ENCODE results near the gene SPATA1. TPM values are rescaled to one million over a fixed set of nuclear protein-coding genes. Genes with fewer than 3 reads are reported as not detected.
"Not testable (repeated sequence)": the region's sequence is repeated elsewhere in the genome, so short reads cannot be mapped to it uniquely, and the experiment has no call there.

The SPATA1 gene
- polyA plus RNA-seq (2014; cell fraction: cytosol; rRNA removed), result not detected in 2 replicates
- polyA plus RNA-seq (2014; cell fraction: nucleus; rRNA removed), result 6.2 TPM in 1 of 2 replicates, not detected in the other

- DNase-seq (ENCODE audit: low spot score), result peak; percentile 93
These were observed at the start of gene SPATA1, which contains the start of gene GNG5 for GRCh38 chr1:84506002-84506728. TSS of gene SPATA1 (plus strand) at chr1:84506386. CDS start at chr1:84516360, 9,974 bp downstream. TSS of gene GNG5 (minus strand) at chr1:84506581. CDS start at chr1:84506091, 490 bp downstream.

DNA sequence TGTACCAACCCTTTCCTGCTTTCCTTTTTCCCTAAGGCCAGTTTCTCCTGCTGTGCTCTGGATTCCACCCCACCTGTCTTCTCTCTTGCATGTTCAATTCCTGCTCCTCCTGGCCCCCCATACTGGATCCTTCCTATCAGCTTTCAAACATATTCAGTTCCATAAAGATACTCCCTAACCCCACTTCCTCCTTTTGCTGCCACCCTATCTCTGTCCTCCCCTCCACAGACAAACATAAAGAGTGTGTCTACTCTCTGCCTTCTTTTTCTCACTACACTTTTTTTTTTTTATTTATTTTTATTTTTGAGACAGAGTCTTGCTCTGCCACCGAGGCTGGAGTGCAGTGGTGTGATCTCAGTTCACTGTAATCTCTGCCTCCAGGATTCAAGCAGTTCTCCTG lies 44.1 kb upstream of the SPATA1 start:
- DNase-seq (ENCODE audit: low spot score), result no peak

- DNase-seq (ENCODE audit: low spot score), result no peak
These were observed 38.9 kb upstream of the SPATA1 start for GRCh38 chr1:84467298-84467697.

- DNase-seq (ENCODE audit: low spot score), result no peak
These were observed 30.0 kb upstream of the SPATA1 start for GRCh38 chr1:84476225-84476624.

DNA sequence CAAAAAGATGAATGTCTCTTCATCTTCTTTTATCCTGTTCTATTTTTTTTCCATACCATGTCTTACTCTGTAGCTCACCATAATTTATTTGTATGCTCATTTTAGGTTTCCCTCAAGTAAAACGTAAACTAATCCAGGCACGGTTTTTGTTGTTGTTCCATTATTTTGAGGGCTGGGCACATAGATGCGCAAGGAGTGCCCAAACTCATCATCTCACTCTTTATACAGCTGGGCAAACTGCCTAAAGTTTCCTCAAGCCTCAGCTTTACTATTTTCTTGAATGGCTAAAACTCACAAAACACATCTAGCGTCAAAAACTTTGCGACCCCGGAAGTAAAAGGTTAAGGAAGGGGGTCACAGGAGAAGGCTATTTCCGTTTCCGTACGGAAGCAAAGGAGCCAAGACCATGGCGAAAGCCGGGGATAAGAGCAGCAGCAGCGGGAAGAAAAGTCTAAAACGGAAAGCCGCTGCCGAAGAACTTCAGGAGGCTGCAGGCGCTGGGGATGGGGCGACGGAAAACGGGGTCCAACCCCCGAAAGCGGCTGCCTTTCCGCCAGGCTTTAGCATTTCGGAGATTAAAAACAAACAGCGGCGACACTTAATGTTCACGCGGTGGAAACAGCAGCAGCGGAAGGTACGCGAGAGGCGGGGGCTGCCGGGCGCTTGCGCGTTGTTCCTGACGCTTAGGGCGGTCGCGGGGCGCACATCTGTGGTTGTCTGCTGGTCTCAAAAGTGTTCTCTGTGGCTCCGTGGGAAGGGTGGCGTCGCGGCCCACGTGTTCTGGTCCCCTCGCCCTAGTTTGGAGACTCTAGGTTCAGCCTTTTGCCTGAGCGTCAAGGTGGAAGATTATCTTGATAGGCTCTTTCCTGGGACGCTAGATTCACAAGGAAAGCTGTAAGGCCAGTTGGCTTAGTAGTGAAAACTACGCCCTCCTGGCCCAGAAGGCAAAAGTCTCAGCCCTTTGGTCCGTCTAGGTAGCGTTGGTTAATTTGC lies 27.0 kb upstream of the SPATA1 start, which contains the start of gene RPF1:
RPF1 (plus strand) TSS at position 391 of the 993 bp plus-strand sequence; CDS start at position 407, 16 bp downstream.
- peak; percentile 87 for DNase-seq (ENCODE audit: low spot score)

GRCh38 chr1:84479998-84480397 lies 26.2 kb upstream of the SPATA1 start:
- no peak for DNase-seq (ENCODE audit: low spot score)

- DNase-seq (ENCODE audit: low spot score), result no peak
These were observed 25.5 kb upstream of the SPATA1 start for GRCh38 chr1:84480650-84481049.

DNA sequence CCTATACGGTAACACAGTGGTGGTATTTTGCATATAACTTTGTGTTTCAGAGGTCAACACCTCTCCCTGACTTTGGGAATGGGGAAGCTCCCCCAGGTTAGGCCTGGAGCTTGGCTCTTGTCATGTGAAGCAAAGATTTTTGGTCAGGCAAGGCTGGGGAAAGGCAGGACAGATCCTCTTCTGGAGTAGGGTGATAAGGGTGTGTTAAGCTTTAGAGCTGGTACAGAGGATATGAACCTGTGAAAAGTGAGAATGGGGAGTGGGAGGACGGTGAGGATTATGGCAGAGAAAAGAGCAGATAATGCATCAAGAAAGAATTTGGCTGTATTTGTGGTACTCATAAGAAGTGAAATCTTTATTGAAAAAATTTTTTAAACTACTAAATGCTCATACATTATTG lies 24.9 kb upstream of the SPATA1 start:
- DNase-seq (ENCODE audit: low spot score), result no peak

DNA sequence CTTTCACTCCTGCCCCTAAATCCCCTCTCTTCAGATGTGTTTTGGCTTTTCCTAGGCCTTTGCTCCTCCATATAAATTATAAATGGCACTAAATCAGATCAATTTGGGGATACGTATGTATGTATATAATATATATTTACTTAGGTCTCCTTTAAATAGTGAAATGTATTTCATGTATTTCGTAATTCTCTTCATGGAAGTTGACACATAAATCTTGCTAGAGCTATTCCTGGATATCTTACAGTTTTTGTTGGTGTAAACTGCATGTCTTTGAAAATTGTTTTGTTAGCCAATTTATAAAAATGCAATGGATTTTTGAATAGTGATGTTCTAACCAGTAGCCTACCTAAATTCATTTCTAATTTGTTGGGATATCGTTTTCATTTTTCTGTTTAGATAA lies 18.1 kb upstream of the SPATA1 start:
- no peak for DNase-seq (ENCODE audit: low spot score)

GRCh38 chr1:84489766-84490165 lies 16.4 kb upstream of the SPATA1 start:
- no peak for DNase-seq (ENCODE audit: low spot score)

- DNase-seq (ENCODE audit: low spot score), result no peak
These were observed 13.5 kb upstream of the SPATA1 start for GRCh38 chr1:84492726-84493125.

DNA sequence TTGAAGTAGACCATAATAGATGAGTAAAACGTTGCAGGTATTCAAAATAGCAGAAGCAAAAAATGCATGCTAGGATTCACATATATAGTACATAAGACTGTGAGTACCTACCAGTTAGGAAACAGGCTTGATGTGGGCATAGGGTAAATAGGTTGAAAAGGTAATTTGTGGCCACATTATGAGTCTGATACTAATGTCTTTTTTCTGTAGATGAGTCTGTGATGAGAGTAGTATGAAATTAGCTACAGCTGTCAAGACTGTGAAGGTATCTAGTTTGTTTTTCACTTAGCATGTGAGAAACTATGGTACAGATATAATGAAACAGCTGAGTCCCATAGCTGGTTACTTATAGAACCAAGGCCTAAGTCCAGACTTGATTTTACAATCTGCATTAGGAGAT lies 12.4 kb upstream of the SPATA1 start:
- DNase-seq (ENCODE audit: low spot score), result no peak

DNA sequence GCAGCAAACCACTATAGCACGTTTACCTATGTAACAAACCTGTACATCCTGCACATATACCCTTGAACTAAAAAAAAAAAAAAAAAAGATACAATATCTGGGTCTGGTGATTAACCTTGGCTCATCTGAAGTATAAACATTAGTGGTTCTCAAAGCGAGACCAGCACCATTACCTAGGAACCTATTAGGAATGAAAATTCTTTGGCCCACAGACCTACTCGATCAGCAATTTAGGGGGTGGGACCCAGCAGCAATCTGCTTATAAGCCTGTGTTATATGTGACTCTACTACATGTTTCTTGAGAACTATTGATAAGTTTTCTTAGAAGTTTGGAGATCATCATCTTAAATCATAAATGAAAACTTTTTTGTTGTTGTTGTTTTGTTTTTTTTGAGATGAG lies 9.7 kb upstream of the SPATA1 start:
- DNase-seq (ENCODE audit: low spot score), result no peak

DNA sequence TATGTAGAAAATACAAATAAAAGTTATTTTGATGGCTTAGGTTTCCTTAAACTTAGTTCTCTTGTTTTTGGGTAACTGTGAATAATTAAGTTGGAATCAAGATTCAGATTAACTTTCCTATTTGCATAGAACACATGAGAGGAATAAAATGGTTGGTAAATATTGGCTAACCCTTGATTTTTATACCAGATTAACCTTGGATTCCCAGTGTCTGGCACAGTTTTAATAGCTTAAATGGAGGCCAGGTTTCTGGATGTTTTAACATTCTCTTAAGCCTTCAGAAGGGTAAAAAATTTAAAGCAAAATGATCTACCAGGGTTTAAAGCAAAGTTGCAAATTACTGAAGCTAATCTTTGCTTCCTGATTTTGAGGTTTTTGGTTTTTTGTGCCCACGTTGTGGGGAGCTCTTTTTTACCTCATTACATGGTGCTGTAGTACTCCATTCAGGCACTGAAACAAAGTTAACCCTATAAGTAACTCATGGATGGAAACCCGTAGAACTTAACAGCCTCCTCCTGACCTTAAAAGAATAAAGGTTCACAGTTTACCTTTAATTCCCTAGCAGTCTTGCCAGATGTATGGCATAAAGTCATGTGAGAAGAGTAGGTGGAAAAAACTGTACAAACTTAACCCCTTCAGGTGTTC lies 8.4 kb upstream of the SPATA1 start:
- no peak for DNase-seq (ENCODE audit: low spot score)

DNA sequence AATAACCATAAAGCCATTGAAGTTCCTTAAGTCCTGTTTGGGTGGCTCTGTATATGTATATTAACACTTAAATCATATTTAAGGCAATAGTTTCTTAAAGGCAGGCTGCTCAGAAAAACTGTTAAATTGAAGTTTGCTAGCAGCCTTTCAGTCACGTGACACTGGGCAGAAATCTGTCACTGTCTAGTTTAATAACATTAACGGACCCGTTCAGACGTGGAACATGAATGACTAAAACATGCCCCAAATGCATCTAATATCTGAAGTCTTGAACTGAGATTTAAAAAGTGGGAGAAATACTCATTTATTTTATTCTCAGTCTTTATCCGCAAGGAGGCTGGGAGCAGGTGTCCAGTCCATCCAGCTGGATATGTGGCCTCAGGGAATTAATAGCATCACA lies 3.3 kb upstream of the SPATA1 start:
- DNase-seq (ENCODE audit: low spot score), result no peak

DNA sequence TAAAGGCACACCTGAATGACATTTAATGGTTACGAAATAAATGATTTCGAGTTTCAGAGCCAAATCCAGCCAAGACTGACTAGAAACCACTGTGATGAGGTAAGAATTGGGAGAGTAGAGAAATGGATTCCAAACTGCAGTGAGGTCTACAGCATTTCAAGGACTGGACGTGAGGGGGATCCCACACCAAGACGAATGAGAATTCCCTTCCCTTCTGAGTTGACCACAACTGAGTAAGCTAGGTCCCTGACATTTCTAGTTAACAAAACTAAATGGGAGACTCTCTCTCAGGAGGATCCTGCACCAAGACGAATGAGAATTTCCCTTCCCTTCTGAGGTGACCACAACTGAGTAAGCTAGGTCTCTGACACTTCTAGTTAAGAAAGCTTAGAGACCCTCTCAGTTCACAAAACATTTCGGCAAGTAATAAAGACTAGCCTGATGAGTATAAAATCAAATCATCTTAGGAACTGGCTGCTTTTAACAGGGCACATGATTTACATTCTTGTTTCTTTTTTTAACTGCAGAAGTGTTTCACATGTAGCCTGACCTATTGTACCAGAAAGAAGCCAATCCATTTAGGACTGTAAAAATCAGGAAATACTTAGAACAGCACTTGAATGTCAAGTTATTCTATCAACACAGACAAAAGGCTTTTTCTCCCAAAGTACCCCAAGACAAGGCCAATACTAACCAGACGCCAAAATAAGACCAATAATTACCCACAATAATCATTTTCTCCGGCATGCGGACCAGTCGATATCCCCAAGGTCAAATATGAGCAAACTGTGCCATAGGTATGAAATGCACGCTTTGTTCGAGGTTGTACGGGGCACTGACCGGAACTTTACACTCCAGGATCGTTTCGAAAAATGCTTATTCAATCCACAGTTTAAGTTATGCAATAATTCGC lies 1.4 kb upstream of the SPATA1 start:
- no peak for DNase-seq (ENCODE audit: low spot score)

GRCh38 chr1:84505493-84506001 lies 639 bp upstream of the SPATA1 start:
- peak; percentile 40 for DNase-seq (ENCODE audit: low spot score)

DNA sequence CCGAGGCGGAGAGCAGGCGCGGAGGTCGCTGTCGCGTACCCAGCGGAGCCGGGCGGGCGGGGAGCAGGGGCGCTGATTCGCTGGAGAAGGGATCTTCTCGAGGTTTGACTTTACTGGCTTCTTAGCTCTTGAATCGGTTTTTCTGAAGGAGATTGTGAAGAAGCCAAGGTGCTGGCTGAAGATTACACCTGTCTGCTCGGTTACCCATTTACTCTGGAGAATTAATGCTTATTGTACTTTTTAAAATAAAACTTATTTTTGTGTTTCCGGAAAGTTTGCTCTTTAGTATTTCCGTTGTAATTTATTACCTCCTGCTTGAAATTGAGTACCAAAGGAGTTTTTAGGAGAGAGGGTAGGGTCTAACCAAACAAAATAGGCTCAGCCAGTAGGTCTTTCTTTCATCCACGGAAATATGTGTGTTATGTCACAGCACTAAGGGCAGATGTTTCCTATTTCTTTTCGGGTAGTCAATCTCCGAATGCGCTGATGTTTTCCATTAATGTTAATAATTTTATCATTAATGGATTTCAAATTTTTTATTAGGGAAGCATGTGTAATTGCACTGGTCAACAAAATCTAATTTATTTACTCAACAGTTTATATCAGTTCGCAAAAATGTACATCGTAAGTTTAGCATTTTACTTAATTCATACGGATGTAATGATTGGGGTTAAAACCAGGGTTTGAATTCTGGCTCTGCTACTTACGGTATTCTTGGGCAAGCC lies 705 bp downstream of the SPATA1 start:
- no peak for DNase-seq (ENCODE audit: low spot score)

GRCh38 chr1:84507887-84508286 lies 1.7 kb downstream of the SPATA1 start:
- DNase-seq (ENCODE audit: low spot score), result not testable (repeated sequence)

- DNase-seq (ENCODE audit: low spot score), result no peak
These were observed 2.3 kb downstream of the SPATA1 start for GRCh38 chr1:84508510-84508909.
